Spinal cord (tissue), 10 donors: ENCODE measurements around the gene SLC5A2. TPM values are rescaled to one million over a fixed set of nuclear protein-coding genes. Genes with fewer than 3 reads are reported as not detected.
A peak's percentile ranks its signal among the peaks of the same experiment; 100 is the strongest.
"Not testable (repeated sequence)": the region's sequence is repeated elsewhere in the genome, so short reads cannot be mapped to it uniquely, and the experiment has no call there.

Source experiments
- DNase-seq, 6 donors: peaks; one replicate each; pipeline versions ENCODE4 v3.0.0 to v3.0.0-alpha.2; 2013 to 2015; ENCODE audit warnings: low spot score in 6 of 6, low read depth in 4 of 6
- H3K27ac ChIP-seq: one replicate; pipeline ENCODE4 v1.5.1; 2013; ENCODE audit warnings: low read depth, low read length, control low read depth
- H3K27me3 ChIP-seq: one replicate; pipeline ENCODE4 v1.6.1; 2013; ENCODE audit warnings: low read length; ENCODE audit not compliant: control insufficient read depth, insufficient read depth
- H3K36me3 ChIP-seq: one replicate; pipeline ENCODE4 v1.6.1; 2013; ENCODE audit warnings: low read length; ENCODE audit not compliant: control insufficient read depth, insufficient read depth
- H3K4me1 ChIP-seq: one replicate; pipeline ENCODE4 v1.6.1; 2013; ENCODE audit warnings: low read length; ENCODE audit not compliant: control insufficient read depth, insufficient read depth
- H3K4me3 ChIP-seq: one replicate; pipeline ENCODE4 v1.5.1; 2013; ENCODE audit warnings: low read depth, low read length, control low read depth
- H3K9me3 ChIP-seq: one replicate; pipeline ENCODE4 v1.6.1; 2013; ENCODE audit warnings: low read length; ENCODE audit not compliant: control insufficient read depth, insufficient read depth
- WGBS: methylation state at CpG from one replicate; pipeline ENCODE4 v1.1.5; 2013; ENCODE audit warnings: missing lambda C conversion rate; ENCODE audit not compliant: insufficient coverage; 5-methylcytosine and 5-hydroxymethylcytosine counted together
- polyA plus RNA-seq, 2 donors: library from polyadenylated mRNA; unstranded; fragments of 120-200 nt; gene quantifications; one replicate each; pipeline ENCODE4 v1.2.1, GENCODE V29; 2013; ENCODE audit not compliant: insufficient read length in 2 of 2
- total RNA-seq, 2 donors: library from RNA; depleted of rRNA in 1 of 2; stranded (reverse); fragments of 120-200 nt in 1 of 2; fragments of >200 nt in 1 of 2; gene quantifications; one replicate each; pipeline versions ENCODE4 v1.2.3 to v1.2.4, GENCODE V29; 2013 to 2014
- donor health status: healthy.

The SLC5A2 gene
- total and polyA plus RNA-seq, 4 donors: 0.40 to 13.6 (median 6.1) TPM

DNA sequence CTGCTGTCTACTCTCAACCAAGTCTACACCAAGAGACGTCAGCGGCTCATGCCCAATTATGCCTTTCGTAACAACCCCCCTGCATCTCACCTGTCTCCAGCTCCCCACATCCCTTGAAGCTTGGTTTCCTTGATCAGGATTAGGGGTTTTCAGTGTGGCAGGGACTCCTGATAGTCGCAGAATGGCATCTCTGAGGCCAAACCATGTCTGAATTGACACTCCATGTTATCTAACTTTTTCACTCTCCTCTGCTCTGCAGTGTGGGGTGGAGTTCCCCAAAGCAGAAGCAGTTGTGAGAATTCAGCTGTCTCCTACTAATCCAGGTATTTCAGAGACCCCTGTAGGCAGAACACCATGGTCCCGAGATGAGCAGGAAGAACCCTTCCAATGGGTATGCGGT lies 39.1 kb downstream of the SLC5A2 start:
- Histone ChIP-seq H3K36me3 (no peaks in the 10 kb centered on the region), H3K4me3 (no peak overlapping the region), H3K27me3 (no peaks in the 10 kb centered on the region), H3K27ac (no peak overlapping the region), H3K4me1 (no peaks in the 10 kb centered on the region), H3K9me3 (no peaks in the 10 kb centered on the region)
- WGBS: 100% methylated on average over 3 of the region's 6 CpGs
- DNase-seq: no peak

DNA sequence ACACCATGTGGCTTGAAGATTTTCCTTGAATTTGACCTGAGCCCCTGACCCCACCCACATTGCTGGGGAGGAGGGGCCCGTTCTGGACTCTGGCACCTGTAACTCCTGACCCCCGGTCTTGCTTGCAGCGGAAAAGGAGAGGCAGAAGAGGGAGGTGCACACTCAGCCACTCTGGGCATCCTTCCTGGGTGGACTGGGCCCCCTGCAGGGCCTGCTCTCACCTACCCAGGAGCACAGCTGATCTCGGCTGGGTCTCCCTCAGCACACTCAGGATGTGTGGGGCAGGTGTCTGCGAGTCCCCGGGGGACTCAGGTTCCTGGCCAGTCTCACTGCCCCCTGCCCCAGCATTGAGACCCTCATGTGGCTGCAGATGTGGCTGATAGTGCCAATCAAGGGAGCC lies 40.8 kb downstream of the SLC5A2 start:
- peaks cover 13% of the 10 kb centered on the region for H3K27me3 ChIP-seq
- WGBS: no CpG with 5 or more reads among the region's 6 CpGs
- H3K36me3 ChIP-seq: not testable (repeated sequence)

DNA sequence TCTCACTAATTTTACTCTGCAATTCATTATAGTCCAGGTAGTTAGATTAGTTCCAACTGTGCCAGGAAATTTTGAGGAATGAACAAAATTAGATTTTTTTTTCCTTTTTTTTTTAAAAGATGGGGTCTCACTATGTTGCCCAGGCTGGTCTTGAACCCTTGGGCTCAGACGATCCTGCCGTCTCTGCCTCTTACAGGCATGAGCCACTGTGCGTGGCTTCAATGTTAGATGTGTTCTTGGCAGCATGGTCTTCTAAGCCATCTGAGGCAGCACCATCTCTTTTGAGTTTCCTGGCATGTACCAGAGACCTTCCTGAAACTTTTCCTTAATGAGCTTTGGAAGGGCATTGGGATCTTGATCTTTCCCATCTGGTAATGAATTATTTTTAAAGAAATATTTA lies 42.2 kb downstream of the SLC5A2 start:
- H3K27ac ChIP-seq: no peak overlapping the region
- H3K27me3 ChIP-seq: peaks cover 22% of the 10 kb centered on the region
- H3K4me1 ChIP-seq: peaks cover 9% of the 10 kb centered on the region
- H3K4me3 ChIP-seq: no peak overlapping the region
- no peaks in the 10 kb centered on the region for H3K9me3 ChIP-seq
- no peaks in the 10 kb centered on the region for H3K36me3 ChIP-seq
- no peak for DNase-seq
- WGBS: 96% methylated on average over 3 of the region's 3 CpGs

More for the DNA sequence above, 40.8 kb downstream of the SLC5A2 start:
- H3K4me1 ChIP-seq, H3K4me3 ChIP-seq, H3K9me3 ChIP-seq, H3K27ac ChIP-seq, DNase-seq: not testable (repeated sequence)

DNA sequence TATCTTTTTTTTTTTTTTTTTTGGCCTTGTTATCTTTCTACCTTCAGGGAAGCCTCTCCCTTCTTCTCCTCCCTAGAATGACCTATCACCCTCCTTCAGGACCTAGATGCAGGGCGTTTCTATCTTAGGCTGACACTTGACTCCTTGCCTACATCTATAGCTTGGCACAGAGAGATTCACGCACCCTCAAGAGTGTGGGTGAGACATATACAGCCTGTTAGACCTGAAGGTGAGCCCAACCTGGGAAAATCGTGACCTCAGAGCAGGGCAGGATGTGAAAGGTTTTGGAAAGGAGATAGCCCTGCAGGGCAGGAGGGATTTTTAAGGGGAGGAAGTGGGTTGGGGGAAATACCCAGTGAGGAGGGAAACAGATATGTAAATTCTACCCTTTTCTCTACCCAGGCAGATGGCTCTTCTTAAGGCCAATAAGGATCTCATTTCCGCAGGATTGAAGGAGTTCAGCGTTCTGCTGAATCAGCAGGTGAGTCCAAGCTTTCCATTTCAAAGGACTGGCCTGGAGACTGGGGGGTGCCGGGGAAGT lies 44.9 kb downstream of the SLC5A2 start, which contains the start of gene AHSP:
TSS of gene AHSP (plus strand) at position 167 of the 541 bp plus-strand sequence. CDS start at position 407, 240 bp downstream.
- WGBS: 65% methylated on average over 5 of the region's 6 CpGs
- Histone ChIP-seq H3K9me3 (no peaks in the 10 kb centered on the region), H3K27ac (no peak within 1 kb of the TSS), H3K36me3 (no peaks in the 10 kb centered on the region), H3K4me3 (no peak within 1 kb of the TSS), H3K4me1 (peaks cover 9% of the 10 kb centered on the region), H3K27me3 (peaks cover 26% of the 10 kb centered on the region)
- no peak for DNase-seq

DNA sequence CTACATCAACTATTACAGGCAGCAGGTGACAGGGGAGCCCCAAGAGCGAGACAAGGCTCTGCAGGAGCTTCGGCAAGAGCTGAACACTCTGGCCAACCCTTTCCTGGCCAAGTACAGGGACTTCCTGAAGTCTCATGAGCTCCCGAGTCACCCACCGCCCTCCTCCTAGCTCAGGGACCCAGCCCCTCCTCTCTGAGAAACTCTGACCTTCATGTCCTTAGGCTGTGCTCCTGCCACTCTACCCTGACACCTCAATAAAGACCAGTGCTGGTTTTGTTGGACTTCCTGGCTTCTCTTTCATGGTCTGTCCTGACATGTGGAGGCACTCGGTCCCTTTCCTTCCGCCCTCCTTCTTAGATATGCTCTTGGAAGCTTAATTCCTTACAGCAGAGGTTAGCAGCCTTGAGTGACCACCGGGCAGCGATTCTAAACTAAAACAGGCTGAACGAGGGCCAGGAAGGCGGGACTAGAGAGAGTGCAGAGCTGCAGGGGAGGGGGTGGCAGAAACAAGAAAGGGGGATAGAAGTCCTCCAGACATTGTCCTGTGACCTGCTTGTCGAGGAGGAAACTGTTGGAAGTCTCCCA lies 45.7 kb downstream of the SLC5A2 start:
- H3K27me3 ChIP-seq: peaks cover 26% of the 10 kb centered on the region
- no peak overlapping the region for H3K4me3 ChIP-seq
- peak in 1 of 6 donors; percentile 24 for DNase-seq
- WGBS: 42% methylated on average over 10 of the region's 11 CpGs
- H3K4me1 ChIP-seq: peaks cover 9% of the 10 kb centered on the region
- no peak overlapping the region for H3K27ac ChIP-seq
- no peaks in the 10 kb centered on the region for H3K36me3 ChIP-seq
- no peaks in the 10 kb centered on the region for H3K9me3 ChIP-seq

DNA sequence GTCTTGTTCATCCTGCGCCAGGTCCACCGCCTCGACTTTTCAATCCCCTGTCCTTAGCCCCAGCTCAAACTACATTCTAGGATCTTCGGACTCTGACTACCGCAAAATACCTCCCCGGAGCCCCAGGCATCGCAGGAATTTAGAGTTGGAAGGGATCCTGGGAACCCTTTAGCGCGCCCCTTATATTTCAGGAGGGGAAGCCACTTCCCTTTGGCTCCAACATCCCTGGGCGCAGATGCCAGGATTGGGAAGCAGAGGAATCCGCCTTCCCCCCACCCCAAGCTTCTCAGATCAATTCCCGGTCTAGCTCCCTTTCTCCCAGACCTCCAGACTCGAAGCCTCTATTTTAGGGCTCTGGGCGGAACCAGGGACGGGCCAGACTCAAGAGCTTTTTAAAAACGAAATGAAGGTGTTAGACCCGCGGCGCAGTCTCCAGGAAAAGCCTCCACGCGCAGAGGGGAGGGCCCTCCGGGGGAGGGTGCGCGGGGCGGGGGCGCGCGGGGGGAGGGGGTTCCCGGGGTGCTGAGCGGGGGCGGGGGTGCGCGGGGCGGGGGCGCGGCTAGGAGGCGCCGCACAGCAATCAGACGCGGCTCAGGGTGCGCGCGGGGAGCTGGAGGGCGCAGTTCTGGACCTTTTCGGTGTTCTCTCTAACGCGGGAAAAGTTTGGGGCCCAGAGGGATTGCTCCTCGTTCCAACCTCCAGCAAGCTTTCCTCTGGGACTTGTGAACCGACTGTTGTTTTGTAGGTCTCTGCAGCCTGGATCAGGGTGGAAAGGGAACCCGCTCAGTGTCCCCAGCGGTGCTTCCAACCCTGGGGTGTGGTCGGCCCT lies 46.4 kb downstream of the SLC5A2 start:
- DNase-seq: peak in 1 of 6 donors; percentile 40
- WGBS: under 1% methylated on average over 32 of the region's 52 CpGs
- Histone ChIP-seq H3K27me3 (peaks cover 26% of the 10 kb centered on the region), H3K27ac (no peak overlapping the region), H3K4me1 (peaks cover 9% of the 10 kb centered on the region), H3K36me3 (no peaks in the 10 kb centered on the region), H3K9me3 (no peaks in the 10 kb centered on the region), H3K4me3 (no peak overlapping the region)

DNA sequence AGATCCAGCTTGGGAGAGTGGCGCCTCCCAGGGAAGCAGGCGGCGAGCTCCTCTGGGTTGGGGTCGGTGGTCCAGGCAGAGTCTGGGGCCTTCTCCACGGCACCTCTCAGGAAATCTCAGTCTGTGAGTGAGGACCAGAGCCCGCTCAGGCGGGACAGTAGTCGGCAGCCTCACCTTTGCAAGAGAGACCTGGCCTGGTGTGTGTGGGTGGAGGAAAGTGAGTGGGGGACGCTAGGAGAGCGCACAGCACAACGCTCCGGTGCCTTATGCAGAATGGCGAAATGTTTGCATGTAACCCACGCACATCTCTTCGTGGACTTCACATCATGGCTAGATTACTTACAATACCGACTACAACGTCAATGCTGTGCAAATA lies 47.0 kb downstream of the SLC5A2 start:
- H3K27me3 ChIP-seq: peaks cover 26% of the 10 kb centered on the region
- H3K36me3 ChIP-seq: no peaks in the 10 kb centered on the region
- no peak overlapping the region for H3K4me3 ChIP-seq
- no peaks in the 10 kb centered on the region for H3K9me3 ChIP-seq
- DNase-seq: no peak
- H3K27ac ChIP-seq: no peak overlapping the region
- peaks cover 9% of the 10 kb centered on the region for H3K4me1 ChIP-seq
- WGBS: 7% methylated on average over 8 of the region's 17 CpGs

DNA sequence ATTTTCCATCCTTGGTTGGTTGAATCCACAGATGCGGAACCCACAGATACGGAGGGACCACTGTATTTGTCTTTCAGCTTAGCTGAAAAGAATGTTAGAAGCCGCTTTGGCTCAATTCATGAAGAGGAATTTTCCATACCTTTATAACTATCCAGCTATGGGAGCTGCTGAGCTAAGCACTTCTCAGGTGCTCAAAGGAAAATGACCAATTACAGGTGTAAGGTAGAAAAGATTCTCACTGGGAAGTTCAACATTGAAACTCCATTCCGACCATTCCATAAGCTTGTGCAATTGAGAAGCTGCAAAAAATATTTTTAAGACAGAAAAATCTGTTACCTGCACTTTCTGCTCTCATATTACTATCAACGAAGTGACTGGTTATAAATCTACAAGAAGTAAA lies 47.5 kb downstream of the SLC5A2 start:
- Histone ChIP-seq H3K27me3 (peaks cover 26% of the 10 kb centered on the region), H3K9me3 (no peaks in the 10 kb centered on the region), H3K27ac (no peak overlapping the region), H3K4me3 (no peak overlapping the region), H3K4me1 (peaks cover 9% of the 10 kb centered on the region), H3K36me3 (no peaks in the 10 kb centered on the region)
- no CpG with 5 or more reads among the region's 5 CpGs for WGBS
- DNase-seq: no peak

DNA sequence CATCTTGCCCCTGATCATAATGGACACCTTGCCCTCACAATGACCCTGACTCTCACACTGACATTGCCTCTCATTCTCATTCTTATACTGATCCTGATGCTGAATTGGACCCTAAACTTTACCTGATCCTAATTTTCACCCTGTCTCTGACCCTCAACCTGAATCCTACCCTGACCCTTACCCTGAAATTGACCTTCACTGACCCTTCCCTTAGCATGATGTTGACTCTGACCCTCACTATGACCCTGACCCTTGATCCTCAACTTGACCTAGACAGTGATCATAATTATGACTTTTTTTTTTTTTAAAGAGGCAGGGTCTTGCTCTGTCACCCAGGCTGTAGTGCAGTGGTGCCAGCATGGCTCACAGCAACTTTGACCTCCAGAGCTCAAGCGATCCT lies 48.2 kb downstream of the SLC5A2 start:
- no peak overlapping the region for H3K4me3 ChIP-seq
- no peaks in the 10 kb centered on the region for H3K36me3 ChIP-seq
- H3K9me3 ChIP-seq: no peaks in the 10 kb centered on the region
- peaks cover 9% of the 10 kb centered on the region for H3K4me1 ChIP-seq
- no peak for DNase-seq
- no peak overlapping the region for H3K27ac ChIP-seq
- 88% methylated on average over 1 of the region's 1 CpG for WGBS
- peaks cover 26% of the 10 kb centered on the region for H3K27me3 ChIP-seq
